HEK293 (cell line): ENCODE data around the gene DYNLRB2.

Experiments used
- GFI1B ChIP-seq: fragments of 450-650 bp; formaldehyde crosslinking; IDR thresholded peaks from 2 replicates; pipeline ENCODE4 v1.5.1; 2016; ENCODE audit warnings: missing biosample characterization, missing genetic modification characterization
- HOXA7 ChIP-seq: sonication (generic); formaldehyde crosslinking; IDR thresholded peaks from 2 replicates; pipeline ENCODE4 v1.8.1; 2022; ENCODE audit warnings: missing genetic modification reagents, borderline replicate concordance
- IKZF3 ChIP-seq: fragments of 450-650 bp; IDR thresholded peaks from 2 replicates; pipeline ENCODE4 v1.5.0; 2018; ENCODE audit warnings: missing biosample characterization, mild to moderate bottlenecking, missing genetic modification characterization, moderate library complexity
- KLF8 ChIP-seq: fragments of 450-650 bp; formaldehyde crosslinking; IDR thresholded peaks from 2 replicates; pipeline ENCODE4 v1.5.1; 2016; ENCODE audit warnings: missing biosample characterization, missing genetic modification characterization
- KLF9 ChIP-seq: fragments of 450-650 bp; formaldehyde crosslinking; IDR thresholded peaks from 2 replicates; pipeline ENCODE4 v1.5.1; 2016; ENCODE audit warnings: missing biosample characterization, missing genetic modification characterization, low read depth
- OSR2 ChIP-seq: fragments of 450-650 bp; formaldehyde crosslinking; IDR thresholded peaks from 2 replicates; pipeline ENCODE4 v1.5.1; 2016; ENCODE audit warnings: missing biosample characterization, missing genetic modification characterization
- ZBTB20 ChIP-seq: fragments of 450-650 bp; formaldehyde crosslinking; IDR thresholded peaks from 2 replicates; pipeline ENCODE4 v1.5.1; 2016; ENCODE audit warnings: missing biosample characterization, missing genetic modification characterization
- ZBTB48 ChIP-seq: fragments of 450-650 bp; formaldehyde crosslinking; IDR thresholded peaks from 2 replicates; pipeline ENCODE4 v1.5.1; 2016; ENCODE audit warnings: missing biosample characterization, missing genetic modification characterization
- ZNF19 ChIP-seq: fragments of 450-650 bp; formaldehyde crosslinking; IDR thresholded peaks from 2 replicates; pipeline ENCODE4; 2016; ENCODE audit warnings: missing biosample characterization, missing genetic modification characterization, low read depth
- ZNF354C ChIP-seq: fragments of 450-650 bp; formaldehyde crosslinking; IDR thresholded peaks from 2 replicates; pipeline ENCODE4 v1.5.1; 2016; ENCODE audit warnings: missing biosample characterization, missing genetic modification characterization, low read depth, borderline replicate concordance
- ZNF558 ChIP-seq: fragments of 450-650 bp; formaldehyde crosslinking; IDR thresholded peaks from 2 replicates; pipeline ENCODE4 v1.5.1; 2016; ENCODE audit warnings: missing biosample characterization, missing genetic modification characterization
- ZNF610 ChIP-seq: fragments of 450-650 bp; formaldehyde crosslinking; IDR thresholded peaks from 2 replicates; pipeline ENCODE4 v1.5.1; 2016; ENCODE audit warnings: missing biosample characterization, missing genetic modification characterization, borderline replicate concordance
- ZNF629 ChIP-seq: fragments of 450-650 bp; formaldehyde crosslinking; IDR thresholded peaks from 2 replicates; pipeline ENCODE4 v1.5.1; 2017; ENCODE audit warnings: missing biosample characterization, missing genetic modification characterization
- TF ChIP-seq, protein P1 (sequence below): fragments of 450-650 bp; formaldehyde crosslinking; IDR thresholded peaks from 2 replicates; pipeline ENCODE4 v1.5.1; 2016; ENCODE audit warnings: missing biosample characterization, missing genetic modification characterization
- TF ChIP-seq, protein P2 (sequence below): fragments of 450-650 bp; IDR thresholded peaks from 2 replicates; pipeline ENCODE4 v1.5.1; 2018; ENCODE audit warnings: missing biosample characterization, mild to moderate bottlenecking, missing genetic modification characterization
- TF ChIP-seq, protein P3 (sequence below): fragments of 450-650 bp; formaldehyde crosslinking; IDR thresholded peaks from 2 replicates; pipeline ENCODE4 v1.5.1; 2017; ENCODE audit warnings: missing biosample characterization, mild to moderate bottlenecking, missing genetic modification characterization, moderate library complexity
- TF ChIP-seq, protein P4 (sequence below): fragments of 450-650 bp; formaldehyde crosslinking; IDR thresholded peaks from 2 replicates; pipeline ENCODE4 v1.5.1; 2016; ENCODE audit warnings: missing biosample characterization, missing genetic modification characterization
- TF ChIP-seq, protein P5 (sequence below): fragments of 450-650 bp; formaldehyde crosslinking; IDR thresholded peaks from 2 replicates; pipeline ENCODE4 v1.5.1; 2016; ENCODE audit warnings: missing biosample characterization, missing genetic modification characterization
- TF ChIP-seq, protein P6 (sequence below): fragments of 450-650 bp; formaldehyde crosslinking; conservative IDR thresholded peaks from 2 replicates; pipeline ENCODE4 v1.5.1; 2016; ENCODE audit warnings: low read depth, missing biosample characterization, missing genetic modification characterization
- TF ChIP-seq, protein P7 (sequence below): fragments of 450-650 bp; formaldehyde crosslinking; IDR thresholded peaks from 2 replicates; pipeline ENCODE4 v1.5.1; 2017; ENCODE audit warnings: missing biosample characterization, missing genetic modification characterization
- TF ChIP-seq, protein P8 (sequence below): fragments of 450-650 bp; formaldehyde crosslinking; IDR thresholded peaks from 2 replicates; pipeline ENCODE4 v1.5.1; 2017; ENCODE audit warnings: missing biosample characterization, missing genetic modification characterization

DYNLRB2 gene

DNA sequence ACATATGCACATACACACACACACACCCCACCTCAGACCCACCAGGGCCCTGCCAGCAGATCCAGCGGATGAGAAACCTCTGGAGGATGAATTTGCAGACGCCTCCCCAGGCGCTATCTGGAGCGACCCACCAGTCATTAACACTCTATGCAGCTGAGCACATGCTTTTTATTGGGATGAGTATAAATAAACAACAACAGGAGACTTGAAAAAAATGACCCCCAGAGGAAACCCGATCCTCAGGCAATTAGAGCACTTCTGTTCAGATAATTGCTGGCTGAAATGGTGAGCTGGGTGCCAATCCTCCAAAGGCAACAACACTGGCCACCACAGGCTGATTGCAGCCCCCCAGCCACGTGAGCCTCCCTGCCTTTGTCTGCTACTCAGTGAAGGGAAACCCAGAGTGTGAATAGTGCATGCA, 32.9 kb downstream of the DYNLRB2 start (continued):
- TF ChIP-seq, protein P1, sequence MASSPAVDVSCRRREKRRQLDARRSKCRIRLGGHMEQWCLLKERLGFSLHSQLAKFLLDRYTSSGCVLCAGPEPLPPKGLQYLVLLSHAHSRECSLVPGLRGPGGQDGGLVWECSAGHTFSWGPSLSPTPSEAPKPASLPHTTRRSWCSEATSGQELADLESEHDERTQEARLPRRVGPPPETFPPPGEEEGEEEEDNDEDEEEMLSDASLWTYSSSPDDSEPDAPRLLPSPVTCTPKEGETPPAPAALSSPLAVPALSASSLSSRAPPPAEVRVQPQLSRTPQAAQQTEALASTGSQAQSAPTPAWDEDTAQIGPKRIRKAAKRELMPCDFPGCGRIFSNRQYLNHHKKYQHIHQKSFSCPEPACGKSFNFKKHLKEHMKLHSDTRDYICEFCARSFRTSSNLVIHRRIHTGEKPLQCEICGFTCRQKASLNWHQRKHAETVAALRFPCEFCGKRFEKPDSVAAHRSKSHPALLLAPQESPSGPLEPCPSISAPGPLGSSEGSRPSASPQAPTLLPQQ (tag by site-specific recombination): peak; percentile 80
- TF ChIP-seq ZBTB20 (tag by site-specific recombination): peak; percentile 39; the same call in 1 of the 2 replicates
- TF ChIP-seq, protein P2, sequence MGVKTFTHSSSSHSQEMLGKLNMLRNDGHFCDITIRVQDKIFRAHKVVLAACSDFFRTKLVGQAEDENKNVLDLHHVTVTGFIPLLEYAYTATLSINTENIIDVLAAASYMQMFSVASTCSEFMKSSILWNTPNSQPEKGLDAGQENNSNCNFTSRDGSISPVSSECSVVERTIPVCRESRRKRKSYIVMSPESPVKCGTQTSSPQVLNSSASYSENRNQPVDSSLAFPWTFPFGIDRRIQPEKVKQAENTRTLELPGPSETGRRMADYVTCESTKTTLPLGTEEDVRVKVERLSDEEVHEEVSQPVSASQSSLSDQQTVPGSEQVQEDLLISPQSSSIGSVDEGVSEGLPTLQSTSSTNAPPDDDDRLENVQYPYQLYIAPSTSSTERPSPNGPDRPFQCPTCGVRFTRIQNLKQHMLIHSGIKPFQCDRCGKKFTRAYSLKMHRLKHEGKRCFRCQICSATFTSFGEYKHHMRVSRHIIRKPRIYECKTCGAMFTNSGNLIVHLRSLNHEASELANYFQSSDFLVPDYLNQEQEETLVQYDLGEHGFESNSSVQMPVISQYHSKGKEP (tag by site-specific recombination): peak; percentile 88
- TF ChIP-seq, protein P3, sequence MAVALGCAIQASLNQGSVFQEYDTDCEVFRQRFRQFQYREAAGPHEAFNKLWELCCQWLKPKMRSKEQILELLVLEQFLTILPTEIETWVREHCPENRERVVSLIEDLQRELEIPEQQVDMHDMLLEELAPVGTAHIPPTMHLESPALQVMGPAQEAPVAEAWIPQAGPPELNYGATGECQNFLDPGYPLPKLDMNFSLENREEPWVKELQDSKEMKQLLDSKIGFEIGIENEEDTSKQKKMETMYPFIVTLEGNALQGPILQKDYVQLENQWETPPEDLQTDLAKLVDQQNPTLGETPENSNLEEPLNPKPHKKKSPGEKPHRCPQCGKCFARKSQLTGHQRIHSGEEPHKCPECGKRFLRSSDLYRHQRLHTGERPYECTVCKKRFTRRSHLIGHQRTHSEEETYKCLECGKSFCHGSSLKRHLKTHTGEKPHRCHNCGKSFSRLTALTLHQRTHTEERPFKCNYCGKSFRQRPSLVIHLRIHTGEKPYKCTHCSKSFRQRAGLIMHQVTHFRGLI (tag by site-specific recombination): peak; percentile 76
- TF ChIP-seq ZNF19 (tag by site-specific recombination): peak; percentile 65; the same call in 1 of the 2 replicates
- TF ChIP-seq, protein P4, sequence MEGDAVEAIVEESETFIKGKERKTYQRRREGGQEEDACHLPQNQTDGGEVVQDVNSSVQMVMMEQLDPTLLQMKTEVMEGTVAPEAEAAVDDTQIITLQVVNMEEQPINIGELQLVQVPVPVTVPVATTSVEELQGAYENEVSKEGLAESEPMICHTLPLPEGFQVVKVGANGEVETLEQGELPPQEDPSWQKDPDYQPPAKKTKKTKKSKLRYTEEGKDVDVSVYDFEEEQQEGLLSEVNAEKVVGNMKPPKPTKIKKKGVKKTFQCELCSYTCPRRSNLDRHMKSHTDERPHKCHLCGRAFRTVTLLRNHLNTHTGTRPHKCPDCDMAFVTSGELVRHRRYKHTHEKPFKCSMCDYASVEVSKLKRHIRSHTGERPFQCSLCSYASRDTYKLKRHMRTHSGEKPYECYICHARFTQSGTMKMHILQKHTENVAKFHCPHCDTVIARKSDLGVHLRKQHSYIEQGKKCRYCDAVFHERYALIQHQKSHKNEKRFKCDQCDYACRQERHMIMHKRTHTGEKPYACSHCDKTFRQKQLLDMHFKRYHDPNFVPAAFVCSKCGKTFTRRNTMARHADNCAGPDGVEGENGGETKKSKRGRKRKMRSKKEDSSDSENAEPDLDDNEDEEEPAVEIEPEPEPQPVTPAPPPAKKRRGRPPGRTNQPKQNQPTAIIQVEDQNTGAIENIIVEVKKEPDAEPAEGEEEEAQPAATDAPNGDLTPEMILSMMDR (tag by site-specific recombination): 0 out of 2 replicates have a peak, but pooled peaks have one; percentile 7
- TF ChIP-seq ZNF558 (tag by site-specific recombination): 0 out of 2 replicates have a peak, but pooled peaks have one; percentile 17
- TF ChIP-seq KLF9 (tag by site-specific recombination): peak; percentile 44; the same call in 1 of the 2 replicates
- TF ChIP-seq, protein P5, sequence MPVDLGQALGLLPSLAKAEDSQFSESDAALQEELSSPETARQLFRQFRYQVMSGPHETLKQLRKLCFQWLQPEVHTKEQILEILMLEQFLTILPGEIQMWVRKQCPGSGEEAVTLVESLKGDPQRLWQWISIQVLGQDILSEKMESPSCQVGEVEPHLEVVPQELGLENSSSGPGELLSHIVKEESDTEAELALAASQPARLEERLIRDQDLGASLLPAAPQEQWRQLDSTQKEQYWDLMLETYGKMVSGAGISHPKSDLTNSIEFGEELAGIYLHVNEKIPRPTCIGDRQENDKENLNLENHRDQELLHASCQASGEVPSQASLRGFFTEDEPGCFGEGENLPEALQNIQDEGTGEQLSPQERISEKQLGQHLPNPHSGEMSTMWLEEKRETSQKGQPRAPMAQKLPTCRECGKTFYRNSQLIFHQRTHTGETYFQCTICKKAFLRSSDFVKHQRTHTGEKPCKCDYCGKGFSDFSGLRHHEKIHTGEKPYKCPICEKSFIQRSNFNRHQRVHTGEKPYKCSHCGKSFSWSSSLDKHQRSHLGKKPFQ (tag by site-specific recombination): peak; percentile 84
- TF ChIP-seq IKZF3: peak; percentile 69; the same call in 1 of the 2 replicates
- no peak for TF ChIP-seq GFI1B (tag by site-specific recombination)
- TF ChIP-seq, protein P6, sequence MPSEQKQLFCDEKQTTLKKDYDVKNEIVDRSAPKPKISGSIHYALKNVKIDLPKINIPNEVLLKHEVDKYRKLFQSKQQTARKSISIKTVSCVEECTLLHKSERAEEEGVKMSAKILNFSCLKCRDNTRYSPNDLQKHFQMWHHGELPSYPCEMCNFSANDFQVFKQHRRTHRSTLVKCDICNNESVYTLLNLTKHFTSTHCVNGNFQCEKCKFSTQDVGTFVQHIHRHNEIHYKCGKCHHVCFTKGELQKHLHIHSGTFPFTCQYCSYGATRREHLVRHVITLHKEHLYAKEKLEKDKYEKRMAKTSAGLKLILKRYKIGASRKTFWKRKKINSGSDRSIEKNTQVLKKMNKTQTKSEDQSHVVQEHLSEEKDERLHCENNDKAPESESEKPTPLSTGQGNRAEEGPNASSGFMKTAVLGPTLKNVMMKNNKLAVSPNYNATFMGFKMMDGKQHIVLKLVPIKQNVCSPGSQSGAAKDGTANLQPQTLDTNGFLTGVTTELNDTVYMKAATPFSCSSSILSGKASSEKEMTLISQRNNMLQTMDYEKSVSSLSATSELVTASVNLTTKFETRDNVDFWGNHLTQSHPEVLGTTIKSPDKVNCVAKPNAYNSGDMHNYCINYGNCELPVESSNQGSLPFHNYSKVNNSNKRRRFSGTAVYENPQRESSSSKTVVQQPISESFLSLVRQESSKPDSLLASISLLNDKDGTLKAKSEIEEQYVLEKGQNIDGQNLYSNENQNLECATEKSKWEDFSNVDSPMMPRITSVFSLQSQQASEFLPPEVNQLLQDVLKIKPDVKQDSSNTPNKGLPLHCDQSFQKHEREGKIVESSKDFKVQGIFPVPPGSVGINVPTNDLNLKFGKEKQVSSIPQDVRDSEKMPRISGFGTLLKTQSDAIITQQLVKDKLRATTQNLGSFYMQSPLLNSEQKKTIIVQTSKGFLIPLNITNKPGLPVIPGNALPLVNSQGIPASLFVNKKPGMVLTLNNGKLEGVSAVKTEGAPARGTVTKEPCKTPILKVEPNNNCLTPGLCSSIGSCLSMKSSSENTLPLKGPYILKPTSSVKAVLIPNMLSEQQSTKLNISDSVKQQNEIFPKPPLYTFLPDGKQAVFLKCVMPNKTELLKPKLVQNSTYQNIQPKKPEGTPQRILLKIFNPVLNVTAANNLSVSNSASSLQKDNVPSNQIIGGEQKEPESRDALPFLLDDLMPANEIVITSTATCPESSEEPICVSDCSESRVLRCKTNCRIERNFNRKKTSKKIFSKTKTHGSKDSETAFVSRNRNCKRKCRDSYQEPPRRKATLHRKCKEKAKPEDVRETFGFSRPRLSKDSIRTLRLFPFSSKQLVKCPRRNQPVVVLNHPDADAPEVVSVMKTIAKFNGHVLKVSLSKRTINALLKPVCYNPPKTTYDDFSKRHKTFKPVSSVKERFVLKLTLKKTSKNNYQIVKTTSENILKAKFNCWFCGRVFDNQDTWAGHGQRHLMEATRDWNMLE (tag by site-specific recombination): peak; percentile 36; the same call in 1 of the 2 replicates
- TF ChIP-seq ZNF610 (tag by site-specific recombination): peak; percentile 66; the same call in 1 of the 2 replicates
- TF ChIP-seq OSR2 (tag by site-specific recombination): 0 out of 2 replicates have a peak, but pooled peaks have one; percentile 49
- TF ChIP-seq HOXA7 (CRISPR knock-in tag): no peak
- peak; percentile 74 for TF ChIP-seq ZBTB48 (tag by site-specific recombination)
- peak; percentile 75 for TF ChIP-seq ZNF629
- TF ChIP-seq, protein P7, sequence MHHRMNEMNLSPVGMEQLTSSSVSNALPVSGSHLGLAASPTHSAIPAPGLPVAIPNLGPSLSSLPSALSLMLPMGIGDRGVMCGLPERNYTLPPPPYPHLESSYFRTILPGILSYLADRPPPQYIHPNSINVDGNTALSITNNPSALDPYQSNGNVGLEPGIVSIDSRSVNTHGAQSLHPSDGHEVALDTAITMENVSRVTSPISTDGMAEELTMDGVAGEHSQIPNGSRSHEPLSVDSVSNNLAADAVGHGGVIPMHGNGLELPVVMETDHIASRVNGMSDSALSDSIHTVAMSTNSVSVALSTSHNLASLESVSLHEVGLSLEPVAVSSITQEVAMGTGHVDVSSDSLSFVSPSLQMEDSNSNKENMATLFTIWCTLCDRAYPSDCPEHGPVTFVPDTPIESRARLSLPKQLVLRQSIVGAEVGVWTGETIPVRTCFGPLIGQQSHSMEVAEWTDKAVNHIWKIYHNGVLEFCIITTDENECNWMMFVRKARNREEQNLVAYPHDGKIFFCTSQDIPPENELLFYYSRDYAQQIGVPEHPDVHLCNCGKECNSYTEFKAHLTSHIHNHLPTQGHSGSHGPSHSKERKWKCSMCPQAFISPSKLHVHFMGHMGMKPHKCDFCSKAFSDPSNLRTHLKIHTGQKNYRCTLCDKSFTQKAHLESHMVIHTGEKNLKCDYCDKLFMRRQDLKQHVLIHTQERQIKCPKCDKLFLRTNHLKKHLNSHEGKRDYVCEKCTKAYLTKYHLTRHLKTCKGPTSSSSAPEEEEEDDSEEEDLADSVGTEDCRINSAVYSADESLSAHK (tag by site-specific recombination): peak; percentile 93
- 0 out of 2 replicates have a peak, but pooled peaks have one; percentile 28 for TF ChIP-seq KLF8
- TF ChIP-seq, protein P8, sequence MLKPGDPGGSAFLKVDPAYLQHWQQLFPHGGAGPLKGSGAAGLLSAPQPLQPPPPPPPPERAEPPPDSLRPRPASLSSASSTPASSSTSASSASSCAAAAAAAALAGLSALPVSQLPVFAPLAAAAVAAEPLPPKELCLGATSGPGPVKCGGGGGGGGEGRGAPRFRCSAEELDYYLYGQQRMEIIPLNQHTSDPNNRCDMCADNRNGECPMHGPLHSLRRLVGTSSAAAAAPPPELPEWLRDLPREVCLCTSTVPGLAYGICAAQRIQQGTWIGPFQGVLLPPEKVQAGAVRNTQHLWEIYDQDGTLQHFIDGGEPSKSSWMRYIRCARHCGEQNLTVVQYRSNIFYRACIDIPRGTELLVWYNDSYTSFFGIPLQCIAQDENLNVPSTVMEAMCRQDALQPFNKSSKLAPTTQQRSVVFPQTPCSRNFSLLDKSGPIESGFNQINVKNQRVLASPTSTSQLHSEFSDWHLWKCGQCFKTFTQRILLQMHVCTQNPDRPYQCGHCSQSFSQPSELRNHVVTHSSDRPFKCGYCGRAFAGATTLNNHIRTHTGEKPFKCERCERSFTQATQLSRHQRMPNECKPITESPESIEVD (tag by site-specific recombination): peak; percentile 62; the same call in 1 of the 2 replicates
- no peak for TF ChIP-seq ZNF354C (tag by site-specific recombination)
